Measurements from ENCODE around the gene S100A16. TPM values are rescaled to one million over a fixed set of nuclear protein-coding genes. Genes with fewer than 3 reads are reported as not detected.
A peak's percentile ranks its signal among the peaks of the same experiment; 100 is the strongest.

The S100A16 gene
- 1.1 TPM for total RNA-seq (ENCODE audit: unreplicated experiment)
- long read RNA-seq: 0 reads

GRCh38 chr1:153612755-153613331 lies at the start of gene S100A16:
TSS of gene S100A16 (minus strand) at chr1:153613137. CDS start at chr1:153608151, 4,986 bp downstream.
- Mint-ChIP-seq H3K27ac (ENCODE audit: unreplicated experiment) (no peak within 1 kb of the TSS), H3K9me3 (ENCODE audit: unreplicated experiment) (peaks cover 6% of the 10 kb centered on the region), H3K4me1 (ENCODE audit: low read depth, unreplicated experiment) (peaks cover 10% of the 10 kb centered on the region), H3K27me3 (ENCODE audit: unreplicated experiment) (peaks cover 11% of the 10 kb centered on the region), H3K4me3 (ENCODE audit: unreplicated experiment) (no peak within 1 kb of the TSS), H3K36me3 (ENCODE audit: unreplicated experiment) (no peaks in the 10 kb centered on the region)
- no peak for TF ChIP-seq CTCF (IDR thresholded peaks at IDR 0.05; ENCODE audit: partially characterized antibody, unreplicated experiment)
- no peak for DNase-seq

GRCh38 chr1:153662269-153662668 lies 49.3 kb upstream of the S100A16 start:
- Mint-ChIP-seq H3K4me3 (ENCODE audit: unreplicated experiment) (no peak overlapping the region), H3K27ac (ENCODE audit: unreplicated experiment) (no peak overlapping the region), H3K27me3 (ENCODE audit: unreplicated experiment) (peaks cover 3% of the 10 kb centered on the region), H3K4me1 (ENCODE audit: low read depth, unreplicated experiment) (peaks cover 11% of the 10 kb centered on the region), H3K9me3 (ENCODE audit: unreplicated experiment) (peaks cover 3% of the 10 kb centered on the region), H3K36me3 (ENCODE audit: unreplicated experiment) (no peaks in the 10 kb centered on the region)
- no peak for TF ChIP-seq CTCF (IDR thresholded peaks at IDR 0.05; ENCODE audit: partially characterized antibody, unreplicated experiment)
- DNase-seq: no peak

- DNase-seq: no peak
- Mint-ChIP-seq H3K27ac (ENCODE audit: unreplicated experiment) (peak overlapping the region; percentile 38), H3K36me3 (ENCODE audit: unreplicated experiment) (no peaks in the 10 kb centered on the region), H3K27me3 (ENCODE audit: unreplicated experiment) (peaks cover 3% of the 10 kb centered on the region), H3K4me1 (ENCODE audit: low read depth, unreplicated experiment) (peaks cover 11% of the 10 kb centered on the region), H3K9me3 (ENCODE audit: unreplicated experiment) (peaks cover 3% of the 10 kb centered on the region), H3K4me3 (ENCODE audit: unreplicated experiment) (peak overlapping the region; percentile 63)
- no peak for TF ChIP-seq CTCF (IDR thresholded peaks at IDR 0.05; ENCODE audit: partially characterized antibody, unreplicated experiment)
Observed at GRCh38 chr1:153661111-153661708, 48.3 kb upstream of the S100A16 start.

- Mint-ChIP-seq H3K27ac (ENCODE audit: unreplicated experiment) (no peak overlapping the region), H3K4me3 (ENCODE audit: unreplicated experiment) (peak overlapping the region; percentile 97), H3K36me3 (ENCODE audit: unreplicated experiment) (no peaks in the 10 kb centered on the region), H3K9me3 (ENCODE audit: unreplicated experiment) (peaks cover 3% of the 10 kb centered on the region), H3K4me1 (ENCODE audit: low read depth, unreplicated experiment) (peaks cover 11% of the 10 kb centered on the region), H3K27me3 (ENCODE audit: unreplicated experiment) (peaks cover 3% of the 10 kb centered on the region)
- DNase-seq: no peak
- no peak for TF ChIP-seq CTCF (IDR thresholded peaks at IDR 0.05; ENCODE audit: partially characterized antibody, unreplicated experiment)
Observed at GRCh38 chr1:153659656-153660055, 46.7 kb upstream of the S100A16 start.

- peak overlapping the region; percentile 97 for H3K4me3 Mint-ChIP-seq (ENCODE audit: unreplicated experiment)
- no peak overlapping the region for H3K27ac Mint-ChIP-seq (ENCODE audit: unreplicated experiment)
- no peaks in the 10 kb centered on the region for H3K36me3 Mint-ChIP-seq (ENCODE audit: unreplicated experiment)
- no peak for DNase-seq
- peaks cover 11% of the 10 kb centered on the region for H3K4me1 Mint-ChIP-seq (ENCODE audit: low read depth, unreplicated experiment)
- peaks cover 3% of the 10 kb centered on the region for H3K27me3 Mint-ChIP-seq (ENCODE audit: unreplicated experiment)
- TF ChIP-seq CTCF (IDR thresholded peaks at IDR 0.05; ENCODE audit: partially characterized antibody, unreplicated experiment): no peak
- H3K9me3 Mint-ChIP-seq (ENCODE audit: unreplicated experiment): peaks cover 3% of the 10 kb centered on the region
Observed at GRCh38 chr1:153659175-153659534, 46.2 kb upstream of the S100A16 start.

Measured in glutamatergic neuron (in vitro differentiated cells).